ACHN (cell line): ENCODE data around the gene ZNF423.
"Not testable (repeated sequence)": the region's sequence is repeated elsewhere in the genome, so short reads cannot be mapped to it uniquely, and the experiment has no call there.

ENCODE experiments used
- DNase-seq: peaks from one replicate; pipeline ENCODE4 v3.0.0-alpha.2; 2015
- in situ Hi-C: cut with HindIII; loops from 2 replicates; pipeline ENCODE4 v1.10.0; 2017; ENCODE audit warnings: low sequenced_read_pairs, low pct_ligation_motif_present, low pct_unique_long_range_greater_than_20kb

ZNF423 gene

GRCh38 chr16:49578018-49578417, 277.9 kb downstream of the ZNF423 start:
- no peak for DNase-seq
- in situ Hi-C loops = no loop called here

GRCh38 chr16:49576941-49577340, 279.0 kb downstream of the ZNF423 start:
- in situ Hi-C loops = no loop called here
- no peak for DNase-seq

- in situ Hi-C loops = no loop called here
- DNase-seq = no peak
These were observed 279.8 kb downstream of the ZNF423 start for GRCh38 chr16:49576173-49576494.

GRCh38 chr16:49575346-49576172, 280.4 kb downstream of the ZNF423 start:
- DNase-seq = no peak
- in situ Hi-C loops = no loop called here

- in situ Hi-C loops = no loop called here
- no peak for DNase-seq
These were observed 281.1 kb downstream of the ZNF423 start for GRCh38 chr16:49574826-49575225.

- DNase-seq = no peak
- in situ Hi-C loops = no loop called here
These were observed 288.0 kb downstream of the ZNF423 start for GRCh38 chr16:49567950-49568349.

- no peak for DNase-seq
- in situ Hi-C loops = no loop called here
These were observed 289.5 kb downstream of the ZNF423 start for GRCh38 chr16:49566432-49566831.

- in situ Hi-C loops = no loop called here
- DNase-seq = no peak
These were observed 291.2 kb downstream of the ZNF423 start for GRCh38 chr16:49564496-49565229.

- no peak for DNase-seq
- in situ Hi-C loops = no loop called here
These were observed 292.2 kb downstream of the ZNF423 start for GRCh38 chr16:49563666-49564065.

- in situ Hi-C loops, DNase-seq: not testable (repeated sequence)
These were observed 293.0 kb downstream of the ZNF423 start for GRCh38 chr16:49562894-49563293.

GRCh38 chr16:49562228-49562627, 293.7 kb downstream of the ZNF423 start:
- no peak for DNase-seq
- in situ Hi-C loops = no loop called here

- DNase-seq = no peak
- in situ Hi-C loops = no loop called here
These were observed 295.7 kb downstream of the ZNF423 start for GRCh38 chr16:49560004-49560830.

- no peak for DNase-seq
- in situ Hi-C loops = no loop called here
These were observed 296.7 kb downstream of the ZNF423 start for GRCh38 chr16:49559242-49559641.

GRCh38 chr16:49558451-49558850, 297.5 kb downstream of the ZNF423 start:
- in situ Hi-C loops = no loop called here
- DNase-seq = no peak

GRCh38 chr16:49556606-49557446, 299.1 kb downstream of the ZNF423 start:
- peak; percentile 13 for DNase-seq
- in situ Hi-C loops = no loop called here

- no peak for DNase-seq
- in situ Hi-C loops = no loop called here
These were observed 299.7 kb downstream of the ZNF423 start for GRCh38 chr16:49556249-49556605.

- in situ Hi-C loops = no loop called here
- DNase-seq = no peak
These were observed 301.2 kb downstream of the ZNF423 start for GRCh38 chr16:49554681-49555080.

GRCh38 chr16:49552313-49552928, 303.5 kb downstream of the ZNF423 start:
- DNase-seq = no peak
- in situ Hi-C loops = no loop called here
